ENCODE measurements around the gene MYOF. TPM values are rescaled to one million over a fixed set of nuclear protein-coding genes. Genes with fewer than 3 reads are reported as not detected.

MYOF gene
- total and polyA plus RNA-seq, 2 of the 8 experiments (the other 6 are each of a cell fraction or from before 2014, with no cell fraction given) = 0.98 to 2.3 TPM

GRCh38 chr10:93425861-93426260 is 56.3 kb downstream of the MYOF start (continued):
- TF ChIP-seq HDAC6 (IDR thresholded peaks at IDR 0.05; ENCODE audit: low read depth, low read length) (no peak), TAF7 (optimal IDR thresholded peaks at IDR 0.05; ENCODE audit: borderline replicate concordance, low read depth, low read length) (no peak)
